HepG2 (cell line): ENCODE measurements around the gene ANKRD53. TPM values are rescaled to one million over a fixed set of nuclear protein-coding genes. Genes with fewer than 3 reads are reported as not detected.

Experiments
- ATAC-seq: fragments of 200-7000 bp; cut with Tn5 transposase; 3 replicates; pipeline ENCODE4 v1.9.1; 2020; ENCODE audit warnings: mild to moderate bottlenecking, moderate library complexity
- BruUV-seq: library from RNA; stranded (reverse); fragments of 400-500 nt; replicated peaks from 2 replicates; lab custom pipeline; 2021; lab: Mats Ljungman, UMichigan
- CTCF ChIA-PET: fragments of 300-600 bp; formaldehyde crosslinking; extraction: SDS; loops from one replicate; lab custom pipeline; 2021; ENCODE audit warnings: low total read pairs, inconsistent platforms, low intra/inter-chr PET ratio; lab: Yijun Ruan, JAX
- POLR2A ChIA-PET: fragments of 350-600 bp; sonication (Branson Sonifier 250); formaldehyde crosslinking; loops from one replicate; lab custom pipeline; 2020; ENCODE audit warnings: antibody characterized with exemption, inconsistent platforms; lab: Yijun Ruan, JAX
- DNase-seq: peaks from one replicate; pipeline ENCODE4 v3.0.0-alpha.2; 2015; ENCODE audit warnings: low spot score
- FAIRE-seq: peaks from 3 replicates; lab custom pipeline; 2011; peaks lifted over from hg19 to GRCh38; lab: Jason Lieb, UNC
- H2AFZ ChIP-seq: one replicate; pipeline ENCODE4 v1.6.1; 2011; ENCODE audit warnings: low read length, inconsistent platforms
- H3K27ac ChIP-seq: fragments of 300-600 bp; 3 replicates; pipeline ENCODE4 v1.8.0; 2011; ENCODE audit warnings: mixed run types, mild to moderate bottlenecking, mixed read lengths, low read length, inconsistent platforms; ENCODE audit not compliant: insufficient read depth; ENCODE audit errors: extremely low read length
- H3K27me3 ChIP-seq, 2 experiments: fragments of 200-600 bp in 1 of 2; 2 replicates in 1 of 2; 3 replicates in 1 of 2; pipeline versions ENCODE4 v1.6.0 to v1.8.0; 2011; ENCODE audit warnings: low read length in 2 of 2, mild to moderate bottlenecking in 2 of 2, moderate library complexity in 2 of 2, inconsistent platforms in 1 of 2; ENCODE audit not compliant: insufficient read depth in 2 of 2, control insufficient read depth in 1 of 2
- H3K36me3 ChIP-seq, 2 experiments: fragments of 200-600 bp in 1 of 2; replicated peaks in 1 of 2; 2 replicates in 1 of 2; 3 replicates in 1 of 2; pipeline versions ENCODE4 v1.5.1 to v1.8.0; 2011; ENCODE audit warnings: low read length in 2 of 2, inconsistent platforms in 1 of 2; ENCODE audit not compliant: insufficient read depth in 2 of 2, control insufficient read depth in 1 of 2
- H3K4me1 ChIP-seq: 2 replicates; pipeline ENCODE4 v1.5.1; 2012; ENCODE audit warnings: low read length, inconsistent platforms; ENCODE audit not compliant: insufficient read depth
- H3K4me2 ChIP-seq: 2 replicates; pipeline ENCODE4 v1.6.0; 2011; ENCODE audit warnings: low read depth, low read length, inconsistent platforms
- H3K4me3 ChIP-seq, 3 experiments: fragments of 200-600 bp in 1 of 3; sonication (generic), shearing (Covaris generic) in 1 of 3; replicated peaks in 1 of 3; 2 replicates each; pipeline ENCODE4 v1.5.1; 2011 to 2016; ENCODE audit warnings: low read length in 3 of 3, inconsistent platforms in 2 of 3, low read depth in 2 of 3, mild to moderate bottlenecking in 2 of 3, control low read depth in 1 of 3, mixed read lengths in 1 of 3; ENCODE audit not compliant: insufficient read depth in 1 of 3
- H3K79me2 ChIP-seq: one replicate; pipeline ENCODE4 v1.6.1; 2011; ENCODE audit warnings: low read length, inconsistent platforms; ENCODE audit not compliant: insufficient read depth
- H3K9ac ChIP-seq: 2 replicates; pipeline ENCODE4 v1.6.0; 2011; ENCODE audit warnings: mild to moderate bottlenecking, low read depth, low read length, inconsistent platforms; ENCODE audit not compliant: insufficient read depth
- H3K9me3 ChIP-seq: 2 replicates; pipeline ENCODE4 v1.5.1; 2012; ENCODE audit warnings: mild to moderate bottlenecking, low read length
- H4K20me1 ChIP-seq: 2 replicates; pipeline ENCODE4 v1.6.0; 2011; ENCODE audit warnings: inconsistent platforms, mild to moderate bottlenecking, low read length, moderate library complexity; ENCODE audit not compliant: insufficient read depth
- DMAP1 ChIP-seq: IDR thresholded peaks from 2 replicates; pipeline ENCODE4 v1.6.1; 2016
- HNRNPL ChIP-seq: fragments of 200-400 bp; formaldehyde crosslinking; IDR thresholded peaks from 2 replicates; pipeline ENCODE4 v1.6.1; 2017; ENCODE audit warnings: mild to moderate bottlenecking, low read depth, low read length
- KLF6 ChIP-seq: IDR thresholded peaks from 2 replicates; pipeline ENCODE4 v1.8.0; 2016; ENCODE audit warnings: missing biosample characterization, missing genetic modification reagents
- NCOA1 ChIP-seq: sonication (generic); formaldehyde crosslinking; IDR thresholded peaks from 2 replicates; pipeline ENCODE4 v1.9.0; 2021; ENCODE audit warnings: missing genetic modification reagents
- NCOR1 ChIP-seq: fragments of 200-600 bp; sonication (generic); IDR thresholded peaks from 2 replicates; pipeline ENCODE4 v1.7.0; 2017; ENCODE audit warnings: antibody characterized with exemption, low read length, borderline replicate concordance
- PLRG1 ChIP-seq: fragments of 450-650 bp; conservative IDR thresholded peaks from 2 replicates; pipeline ENCODE4 v1.6.1; 2016
- RFX3 ChIP-seq: IDR thresholded peaks from 2 replicates; pipeline ENCODE4 v1.6.1; 2016; ENCODE audit warnings: missing biosample characterization, missing genetic modification reagents
- SNAPC2 ChIP-seq: sonication (generic); formaldehyde crosslinking; IDR thresholded peaks from 2 replicates; pipeline ENCODE4 v1.8.1; 2022; ENCODE audit warnings: mild to moderate bottlenecking, missing genetic modification reagents
- SP5 ChIP-seq: IDR thresholded peaks from 2 replicates; pipeline ENCODE4 v1.6.1; 2016; ENCODE audit warnings: low read depth, borderline replicate concordance
- SYNCRIP ChIP-seq: fragments of 200-400 bp; formaldehyde crosslinking; IDR thresholded peaks from 2 replicates; pipeline ENCODE4 v1.6.1; 2018; ENCODE audit warnings: mild to moderate bottlenecking, low read depth, low read length; ENCODE audit not compliant: insufficient read depth
- XRCC5 ChIP-seq: fragments of 200-400 bp; formaldehyde crosslinking; optimal IDR thresholded peaks from 2 replicates; pipeline ENCODE3; 2017; ENCODE audit warnings: mild to moderate bottlenecking, low read length
- ZNF234 ChIP-seq: sonication (generic); formaldehyde crosslinking; conservative IDR thresholded peaks from 2 replicates; pipeline ENCODE4 v1.5.1; 2020; ENCODE audit warnings: mild to moderate bottlenecking, missing genetic modification reagents
- ZNF441 ChIP-seq: sonication (generic); formaldehyde crosslinking; IDR thresholded peaks from 2 replicates; pipeline ENCODE4 v1.7.0; 2021; ENCODE audit warnings: missing genetic modification reagents, borderline replicate concordance
- ZNF777 ChIP-seq: sonication (generic); formaldehyde crosslinking; IDR thresholded peaks from 2 replicates; pipeline ENCODE4 v1.4.0; 2020; ENCODE audit warnings: missing genetic modification reagents
- ZNF879 ChIP-seq: sonication (generic); formaldehyde crosslinking; IDR thresholded peaks from 2 replicates; pipeline ENCODE4 v1.8.1; 2023; ENCODE audit warnings: missing genetic modification reagents
- WGBS: methylation state at CpG from one replicate; pipeline ENCODE4 v1.1.6; 2017; ENCODE audit warnings: low lambda C conversion rate; 5-methylcytosine and 5-hydroxymethylcytosine counted together
- in situ Hi-C: cut with HindIII; loops from 2 replicates; pipeline ENCODE4 v1.10.0; 2017; ENCODE audit warnings: low pct_unique_long_range_greater_than_20kb; ENCODE audit not compliant: extremely low pct_ligation_motif_present
- intact Hi-C: fragments of 100-400 bp; cut with micrococcal nuclease; formaldehyde crosslinking; loops from one replicate; pipeline ENCODE4 v1.10.0; 2022; ENCODE audit not compliant: unreplicated experiment
- polyA plus RNA-seq, 8 experiments: library from polyadenylated mRNA; depleted of rRNA in 3 of 8; stranded (reverse) in 7 of 8; unstranded in 1 of 8; fragments of >200 nt; fragmentation: Illumina TruSeq in 4 of 8; extraction: Trizol in 4 of 8; gene quantifications; 2 replicates each; pipeline versions ENCODE4 v1.2.1 to v1.2.3, GENCODE V29; 2011 to 2016; ENCODE audit warnings: low read depth in 4 of 8, missing spikeins in 1 of 8, mixed read lengths in 1 of 8; ENCODE audit not compliant: insufficient read depth in 1 of 8
- total RNA-seq, 5 experiments: library from RNA; depleted of rRNA; stranded (reverse); fragments of >200 nt; fragmentation: Illumina TruSeq; extraction: Trizol; gene quantifications; 2 replicates each; pipeline ENCODE4 v1.2.3, GENCODE V29; 2016; ENCODE audit warnings: low read depth in 1 of 5
- TF ChIP-seq, protein P1 (sequence below): IDR thresholded peaks from 2 replicates; pipeline ENCODE4 v1.6.1; 2016; ENCODE audit warnings: low read depth, borderline replicate concordance
- TF ChIP-seq, protein P2 (sequence below): sonication (generic); formaldehyde crosslinking; IDR thresholded peaks from 2 replicates; pipeline ENCODE4 v1.4.0; 2020; ENCODE audit warnings: mild to moderate bottlenecking, missing genetic modification reagents
- TF ChIP-seq, protein P3 (sequence below): sonication (generic); formaldehyde crosslinking; IDR thresholded peaks from 2 replicates; pipeline ENCODE4 v1.4.0; 2020; ENCODE audit warnings: missing genetic modification reagents, borderline replicate concordance
- TF ChIP-seq, protein P4 (sequence below): sonication (generic); formaldehyde crosslinking; IDR thresholded peaks from 2 replicates; pipeline ENCODE4 v1.9.0; 2021; ENCODE audit warnings: missing genetic modification reagents, borderline replicate concordance
- TF ChIP-seq, protein P5 (sequence below), 2 experiments: sonication (generic) in 1 of 2; formaldehyde crosslinking in 1 of 2; IDR thresholded peaks; 2 replicates each; pipeline versions ENCODE4 v1.5.1 to v1.6.1; 2011 to 2020; ENCODE audit warnings: borderline replicate concordance in 1 of 2, low read depth in 1 of 2, low read length in 1 of 2, mild to moderate bottlenecking in 1 of 2, missing genetic modification reagents in 1 of 2, moderate library complexity in 1 of 2

Gene ANKRD53
- total and polyA plus RNA-seq, 2 of the 13 experiments (the other 11 are each of a cell fraction or from before 2014, with no cell fraction given) = 0.15 TPM; not detected in 1

DNA sequence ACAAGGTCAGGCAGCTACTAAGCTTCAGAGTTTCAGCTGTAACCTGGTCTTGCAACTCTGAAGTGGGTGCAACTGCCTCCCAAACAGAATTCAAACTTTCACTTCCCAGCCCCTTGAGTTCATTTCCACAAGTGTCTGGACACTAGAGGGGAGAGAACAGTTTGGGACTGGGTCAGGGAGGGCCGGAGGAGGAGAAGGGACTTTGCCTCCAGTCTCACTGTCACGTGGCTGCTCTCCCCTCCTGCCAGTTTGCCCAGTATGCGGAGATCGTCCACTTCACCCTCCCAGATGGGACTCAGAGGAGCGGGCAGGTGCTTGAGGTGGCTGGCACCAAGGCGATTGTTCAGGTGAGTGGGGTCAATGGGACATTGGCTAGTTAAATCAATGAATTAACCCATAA, 20.6 kb upstream of the ANKRD53 start:
- FAIRE-seq (peak; percentile 32), DNase-seq (no peak), ATAC-seq (peak; percentile 48)
- in situ Hi-C loops (no loop called here), intact Hi-C loops (no loop called here)
- no peaks in the 10 kb centered on the region for H3K9me3 ChIP-seq
- no peak overlapping the region for H2AFZ ChIP-seq
- H3K27ac ChIP-seq = no peak overlapping the region
- no TSS peak for BruUV-seq
- WGBS = 18% methylated on average over 5 of the region's 6 CpGs
- H3K27me3 ChIP-seq = peaks cover 1 to 6% of the 10 kb centered on the region in 2 experiments; a peak in 2 of 5 replicates
- no peaks in the 10 kb centered on the region; a peak in 1 of 5 replicates for H3K36me3 ChIP-seq
- peak overlapping the region; percentile 39 for H3K4me2 ChIP-seq
- no peaks in the 10 kb centered on the region for H4K20me1 ChIP-seq
- H3K9ac ChIP-seq = no peak overlapping the region
- H3K79me2 ChIP-seq = no peaks in the 10 kb centered on the region
- CTCF ChIA-PET = no interaction called here
- H3K4me1 ChIP-seq = peaks cover 13% of the 10 kb centered on the region
- peak overlapping the region in 1 of 3 experiments; percentile 10; a peak in 1 of 6 replicates for H3K4me3 ChIP-seq
- POLR2A ChIA-PET = no interaction called here
- TF ChIP-seq NCOA1 (CRISPR knock-in tag) (no peak), XRCC5 (peak; percentile 39), SYNCRIP (no peak), ZNF879 (CRISPR knock-in tag) (no peak), ZNF234 (CRISPR knock-in tag) (no peak), HNRNPL (no peak), ZNF441 (CRISPR knock-in tag) (no peak), DMAP1 (CRISPR knock-in tag) (no peak), KLF6 (CRISPR knock-in tag) (no peak), PLRG1 (no peak), RFX3 (no peak), ZNF777 (CRISPR knock-in tag) (no peak), SNAPC2 (CRISPR knock-in tag) (no peak), NCOR1 (no peak), SP5 (CRISPR knock-in tag) (no peak)
- TF ChIP-seq, protein P1, sequence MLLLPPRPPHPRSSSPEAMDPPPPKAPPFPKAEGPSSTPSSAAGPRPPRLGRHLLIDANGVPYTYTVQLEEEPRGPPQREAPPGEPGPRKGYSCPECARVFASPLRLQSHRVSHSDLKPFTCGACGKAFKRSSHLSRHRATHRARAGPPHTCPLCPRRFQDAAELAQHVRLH (CRISPR knock-in tag) = no peak
- TF ChIP-seq, protein P2, sequence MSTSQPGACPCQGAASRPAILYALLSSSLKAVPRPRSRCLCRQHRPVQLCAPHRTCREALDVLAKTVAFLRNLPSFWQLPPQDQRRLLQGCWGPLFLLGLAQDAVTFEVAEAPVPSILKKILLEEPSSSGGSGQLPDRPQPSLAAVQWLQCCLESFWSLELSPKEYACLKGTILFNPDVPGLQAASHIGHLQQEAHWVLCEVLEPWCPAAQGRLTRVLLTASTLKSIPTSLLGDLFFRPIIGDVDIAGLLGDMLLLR (CRISPR knock-in tag) = no peak
- TF ChIP-seq, protein P3, sequence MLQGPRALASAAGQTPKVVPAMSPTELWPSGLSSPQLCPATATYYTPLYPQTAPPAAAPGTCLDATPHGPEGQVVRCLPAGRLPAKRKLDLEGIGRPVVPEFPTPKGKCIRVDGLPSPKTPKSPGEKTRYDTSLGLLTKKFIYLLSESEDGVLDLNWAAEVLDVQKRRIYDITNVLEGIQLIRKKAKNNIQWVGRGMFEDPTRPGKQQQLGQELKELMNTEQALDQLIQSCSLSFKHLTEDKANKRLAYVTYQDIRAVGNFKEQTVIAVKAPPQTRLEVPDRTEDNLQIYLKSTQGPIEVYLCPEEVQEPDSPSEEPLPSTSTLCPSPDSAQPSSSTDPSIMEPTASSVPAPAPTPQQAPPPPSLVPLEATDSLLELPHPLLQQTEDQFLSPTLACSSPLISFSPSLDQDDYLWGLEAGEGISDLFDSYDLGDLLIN (CRISPR knock-in tag) = no peak
- TF ChIP-seq, protein P4, sequence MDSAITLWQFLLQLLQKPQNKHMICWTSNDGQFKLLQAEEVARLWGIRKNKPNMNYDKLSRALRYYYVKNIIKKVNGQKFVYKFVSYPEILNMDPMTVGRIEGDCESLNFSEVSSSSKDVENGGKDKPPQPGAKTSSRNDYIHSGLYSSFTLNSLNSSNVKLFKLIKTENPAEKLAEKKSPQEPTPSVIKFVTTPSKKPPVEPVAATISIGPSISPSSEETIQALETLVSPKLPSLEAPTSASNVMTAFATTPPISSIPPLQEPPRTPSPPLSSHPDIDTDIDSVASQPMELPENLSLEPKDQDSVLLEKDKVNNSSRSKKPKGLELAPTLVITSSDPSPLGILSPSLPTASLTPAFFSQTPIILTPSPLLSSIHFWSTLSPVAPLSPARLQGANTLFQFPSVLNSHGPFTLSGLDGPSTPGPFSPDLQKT = no peak
- TF ChIP-seq, protein P5, sequence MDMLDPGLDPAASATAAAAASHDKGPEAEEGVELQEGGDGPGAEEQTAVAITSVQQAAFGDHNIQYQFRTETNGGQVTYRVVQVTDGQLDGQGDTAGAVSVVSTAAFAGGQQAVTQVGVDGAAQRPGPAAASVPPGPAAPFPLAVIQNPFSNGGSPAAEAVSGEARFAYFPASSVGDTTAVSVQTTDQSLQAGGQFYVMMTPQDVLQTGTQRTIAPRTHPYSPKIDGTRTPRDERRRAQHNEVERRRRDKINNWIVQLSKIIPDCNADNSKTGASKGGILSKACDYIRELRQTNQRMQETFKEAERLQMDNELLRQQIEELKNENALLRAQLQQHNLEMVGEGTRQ (IDR thresholded peaks at IDR 0.05; ENCODE audit: low read depth, low read length) = peak; percentile 71; the same call in 1 of the 2 replicates
- TF ChIP-seq, protein P5 (CRISPR knock-in tag; IDR thresholded peaks at IDR 0.05; ENCODE audit: borderline replicate concordance) = peak; percentile 62; the same call in 1 of the 2 replicates
